GM19395 (cell line): ENCODE measurements around the gene ZIM2.

Experiments used
- ATAC-seq: cut with Tn5 transposase; IDR thresholded peaks from one replicate; pipeline ENCODE4 v1.9.1; 2021; ENCODE audit warnings: mild to moderate bottlenecking, moderate library complexity; ENCODE audit not compliant: unreplicated experiment

Gene ZIM2

GRCh38 chr19:56839652-56840450 is 675 bp downstream of the ZIM2 start:
- no peak for ATAC-seq

DNA sequence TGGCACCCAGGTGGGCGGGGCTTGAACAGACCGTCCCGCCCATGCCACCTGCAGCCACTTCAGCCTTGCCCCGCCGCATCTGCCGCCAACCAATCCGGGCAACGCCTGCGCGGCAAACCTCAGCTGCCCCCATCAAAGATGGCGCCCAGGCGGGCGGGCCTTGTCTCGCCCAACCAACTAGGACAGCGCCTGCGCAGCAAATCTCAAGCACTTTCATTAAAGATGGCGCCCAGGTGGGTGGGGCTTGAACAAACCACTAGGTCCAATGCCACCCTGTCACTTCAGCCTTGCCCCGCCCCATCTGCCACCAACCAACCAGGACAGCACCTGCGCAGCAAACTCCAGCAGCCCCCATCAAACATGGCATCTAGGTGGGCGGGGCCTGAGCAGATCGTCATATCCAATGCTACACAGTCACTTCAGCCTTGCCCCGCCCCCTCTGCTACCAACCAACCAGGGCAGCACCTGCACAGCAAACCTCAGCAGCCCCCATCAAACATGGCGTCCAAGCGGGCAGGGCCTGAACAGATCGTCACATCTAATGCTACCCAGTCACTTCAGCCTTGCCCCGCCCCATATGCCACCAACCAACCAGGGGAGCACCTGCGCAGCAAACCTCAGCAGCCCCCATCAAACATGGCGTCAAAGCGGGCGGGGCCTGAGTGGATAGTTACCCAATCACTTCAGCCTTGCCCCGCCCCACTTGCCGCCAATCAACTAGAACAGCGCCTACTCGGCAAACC is 1.4 kb downstream of the ZIM2 start:
- no peak for ATAC-seq

GRCh38 chr19:56838024-56838908 is 2.3 kb downstream of the ZIM2 start:
- ATAC-seq = no peak

GRCh38 chr19:56837492-56838023 is 3.0 kb downstream of the ZIM2 start:
- no peak for ATAC-seq

- no peak for ATAC-seq
Measured at GRCh38 chr19:56837004-56837403, 3.5 kb downstream of the ZIM2 start.

GRCh38 chr19:56836059-56836458 is 4.5 kb downstream of the ZIM2 start:
- ATAC-seq = no peak

DNA sequence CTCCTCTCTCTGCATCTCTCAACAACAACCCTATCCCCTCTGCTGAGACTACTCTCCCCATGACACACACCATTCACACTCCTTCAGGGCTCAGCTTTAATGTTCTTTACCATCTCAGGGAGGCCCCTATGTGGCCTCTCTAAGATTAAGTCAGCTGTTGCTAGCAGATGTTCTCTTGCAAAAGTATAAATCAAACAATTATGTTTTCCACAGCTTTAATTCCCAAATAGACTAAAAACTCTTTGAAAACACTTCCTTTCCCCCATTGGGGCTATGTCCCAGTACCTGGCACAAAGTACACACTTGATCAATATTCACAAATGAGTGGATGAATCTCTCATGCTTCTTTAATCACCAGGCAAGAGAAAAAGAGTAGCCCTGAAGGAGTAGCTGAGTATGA is 5.1 kb downstream of the ZIM2 start:
- no peak for ATAC-seq

- ATAC-seq = no peak
Measured at GRCh38 chr19:56834564-56835375, 5.8 kb downstream of the ZIM2 start.

GRCh38 chr19:56832352-56832928 is 8.1 kb downstream of the ZIM2 start:
- no peak for ATAC-seq

GRCh38 chr19:56831255-56831654 is 9.3 kb downstream of the ZIM2 start:
- ATAC-seq = no peak

GRCh38 chr19:56829596-56829995 is 10.9 kb downstream of the ZIM2 start:
- ATAC-seq = no peak

DNA sequence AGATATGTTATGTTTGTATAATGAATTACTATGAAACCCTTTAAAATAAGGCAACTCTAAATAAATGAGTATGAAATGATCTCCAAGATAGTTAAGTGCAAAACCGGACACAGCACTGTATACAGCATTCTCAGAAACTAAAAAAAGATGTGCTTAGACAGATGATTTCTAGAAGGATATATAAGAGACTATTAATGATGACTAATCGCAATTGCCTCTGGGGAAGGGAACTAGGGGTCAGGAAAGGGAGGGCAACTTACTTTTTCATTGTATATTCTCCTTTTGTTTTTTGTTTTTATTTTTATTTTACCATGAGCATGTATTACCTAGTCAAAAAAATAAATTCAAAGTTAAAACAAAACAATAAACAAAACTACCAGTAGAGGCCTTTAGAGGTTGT is 12.8 kb downstream of the ZIM2 start:
- no peak for ATAC-seq

DNA sequence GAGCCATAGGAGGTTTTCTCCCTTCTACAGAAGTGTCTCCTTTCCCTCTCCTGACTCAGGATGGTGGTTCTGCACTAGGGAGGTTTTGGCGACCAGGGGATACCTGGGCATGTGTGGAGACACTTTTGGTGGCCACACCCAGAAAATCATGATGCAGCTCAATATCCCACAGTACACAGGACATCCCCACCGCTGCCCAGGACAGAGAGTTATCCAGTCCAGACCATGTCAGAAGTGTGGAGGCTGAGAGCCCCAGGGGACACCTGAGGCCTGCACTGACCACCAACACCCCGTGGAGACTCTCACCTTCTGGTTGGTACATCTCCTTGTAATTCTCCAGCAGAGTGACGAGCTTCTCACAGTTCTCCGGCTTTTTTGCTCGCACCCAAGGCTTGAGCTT is 16.6 kb downstream of the ZIM2 start:
- no peak for ATAC-seq

DNA sequence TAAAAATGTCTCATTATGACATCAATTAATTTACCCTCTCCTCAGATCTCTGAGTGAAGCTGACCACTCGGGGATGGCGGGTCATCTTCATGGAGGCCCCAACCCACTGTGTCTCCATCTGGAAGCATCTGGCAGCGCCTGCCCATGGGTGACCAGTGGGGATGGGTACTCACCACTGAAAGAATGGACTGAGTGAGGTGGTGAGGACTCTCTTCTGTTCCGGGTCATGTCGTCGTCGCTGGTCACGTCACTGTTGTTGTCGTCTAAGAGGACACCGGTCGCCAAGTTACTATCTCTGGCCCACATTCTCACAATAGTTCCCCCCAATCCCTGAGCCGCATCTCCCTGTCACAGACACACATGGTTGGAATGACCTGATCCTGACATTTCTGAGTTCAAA is 17.1 kb downstream of the ZIM2 start:
- ATAC-seq = no peak

DNA sequence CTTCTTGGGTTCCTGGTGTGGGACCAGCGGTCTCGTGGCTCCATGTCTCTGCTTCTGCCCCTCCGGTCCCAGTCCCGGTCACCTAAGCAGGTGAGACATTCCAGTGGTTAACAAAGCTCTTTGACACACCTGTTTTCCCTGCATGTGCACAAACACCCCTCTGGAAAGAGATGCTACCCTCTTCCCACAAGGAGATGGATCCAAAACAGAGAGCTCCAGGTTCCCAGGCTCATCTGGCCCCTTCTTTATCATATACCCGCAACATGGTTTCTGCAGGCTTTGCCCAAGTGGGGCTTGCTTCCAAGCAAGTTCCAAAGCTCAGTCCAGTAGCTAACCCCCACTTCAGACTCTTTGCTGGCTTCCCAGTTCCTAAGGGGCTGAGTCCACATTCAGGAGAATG is 17.8 kb downstream of the ZIM2 start:
- ATAC-seq = no peak

- ATAC-seq = no peak
Measured at GRCh38 chr19:56821675-56822074, 18.9 kb downstream of the ZIM2 start.

DNA sequence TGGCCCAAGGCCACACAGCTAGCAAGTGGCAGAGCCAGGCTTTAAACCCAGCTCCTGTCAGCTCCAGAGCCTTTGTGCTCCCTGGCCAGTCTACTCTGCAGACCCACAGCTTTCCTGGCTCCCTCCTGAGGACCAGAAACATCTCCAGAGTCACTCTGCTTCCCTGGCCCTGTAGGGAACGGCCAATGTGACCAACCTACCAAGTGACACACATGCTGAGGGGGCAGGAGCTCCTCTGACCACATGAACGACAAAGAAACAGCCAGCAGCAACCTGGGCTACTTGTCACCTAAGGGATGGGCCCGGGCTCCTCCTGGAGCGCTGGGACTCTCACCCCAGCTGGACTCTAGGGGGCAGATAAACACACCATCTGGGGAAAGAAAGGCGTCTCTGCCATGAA is 19.3 kb downstream of the ZIM2 start:
- no peak for ATAC-seq

- no peak for ATAC-seq
Measured at GRCh38 chr19:56819166-56819565, 21.4 kb downstream of the ZIM2 start.

GRCh38 chr19:56814656-56815055 is 25.9 kb downstream of the ZIM2 start:
- no peak for ATAC-seq

DNA sequence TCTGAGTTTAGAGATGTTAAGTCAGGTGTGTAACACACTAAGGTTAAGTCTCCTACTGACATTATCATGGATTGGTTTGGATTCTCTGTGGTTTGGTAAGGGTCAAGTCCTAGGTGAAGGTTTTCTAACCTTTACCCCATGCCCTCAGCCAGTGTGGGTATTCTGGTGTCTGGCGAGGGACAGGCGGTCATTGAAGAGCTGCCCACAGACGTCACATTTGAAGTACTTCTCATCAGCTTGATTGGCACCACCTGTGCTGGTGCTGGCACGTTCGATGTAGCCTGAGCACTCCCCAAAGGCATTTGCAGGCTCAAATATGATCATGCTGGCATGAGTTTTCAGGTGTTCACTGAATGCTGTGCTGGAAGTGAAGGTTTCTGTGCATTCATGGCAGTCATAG is 27.0 kb downstream of the ZIM2 start:
- no peak for ATAC-seq
